Right ventricle myocardium superior (tissue), 1 donor: Measurements from ENCODE around the gene KRTAP3-3. TPM values are rescaled to one million over a fixed set of nuclear protein-coding genes. Genes with fewer than 3 reads are reported as not detected.
"Not testable (repeated sequence)": the region's sequence is repeated elsewhere in the genome, so short reads cannot be mapped to it uniquely, and the experiment has no call there.

Experiments
- ATAC-seq: fragments of 200-7000 bp; cut with Tn5 transposase; one replicate; pipeline ENCODE4 v1.9.1; 2020; ENCODE audit warnings: mild to moderate bottlenecking; ENCODE audit not compliant: poor library complexity
- DNase-seq: peaks from one replicate; pipeline ENCODE4 v3.0.0-alpha.2; 2020
- intact Hi-C: fragments of 100-400 bp; cut with DNase I; formaldehyde crosslinking; loops from one replicate; pipeline ENCODE4 v1.11.2; 2022
- total RNA-seq: library from RNA; stranded (reverse); fragmentation: NEBNext Ultra II Directional; extraction: Animal tissue kit (Norgen Biotek cat#: 25700); gene quantifications from one replicate; pipeline ENCODE4 v1.2.1, GENCODE V29; 2021
- donor health status: DM: no; HTN: yes; CAD: no; lungs with severe emphysema.

The KRTAP3-3 gene
- total RNA-seq, 1 donor from 2014 or later, result not detected

DNA sequence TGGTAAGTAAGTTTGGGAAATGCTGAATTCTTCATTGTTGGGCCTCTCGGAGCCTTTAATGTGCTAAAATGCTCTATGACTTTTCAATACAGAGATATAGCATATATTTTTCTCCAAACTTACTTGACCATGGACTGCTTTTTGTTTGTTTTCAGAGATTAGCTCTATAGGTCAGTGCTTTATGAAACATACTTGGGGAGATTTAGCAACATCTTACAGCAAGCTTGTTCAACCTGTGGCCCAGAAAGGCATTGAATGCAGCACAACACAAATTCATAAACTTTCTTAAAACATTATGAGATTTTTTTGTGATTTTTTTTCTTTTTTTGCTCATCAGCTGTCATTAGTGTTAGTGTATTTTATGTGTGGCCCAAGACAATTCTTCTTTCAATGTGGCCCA lies 16.0 kb upstream of the KRTAP3-3 start:
- intact Hi-C loops, result no loop called here
- ATAC-seq, result no peak
- no peak for DNase-seq

DNA sequence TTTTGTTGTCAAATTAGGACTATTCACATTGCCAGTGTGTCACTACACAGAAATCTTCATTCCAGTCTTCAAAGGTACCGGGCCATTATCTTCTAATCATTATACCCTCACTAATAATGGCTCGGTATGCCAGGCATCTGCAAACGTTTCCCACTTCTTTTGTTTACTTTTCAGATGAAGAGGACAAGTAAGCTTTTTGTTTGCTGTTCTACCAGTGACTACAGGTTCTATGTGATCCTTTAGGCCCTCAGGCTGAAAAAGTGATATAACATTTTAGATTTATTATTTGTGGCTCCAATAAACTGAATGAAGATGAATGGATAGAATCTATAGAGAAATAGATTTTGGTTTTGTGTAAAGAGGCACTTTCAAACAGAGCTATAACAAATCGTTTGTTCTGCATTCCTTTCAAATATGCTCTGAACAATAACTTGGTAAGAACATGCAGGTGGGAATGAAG lies 15.4 kb upstream of the KRTAP3-3 start:
- intact Hi-C loops, result no loop called here
- no peak for DNase-seq
- ATAC-seq, result no peak

DNA sequence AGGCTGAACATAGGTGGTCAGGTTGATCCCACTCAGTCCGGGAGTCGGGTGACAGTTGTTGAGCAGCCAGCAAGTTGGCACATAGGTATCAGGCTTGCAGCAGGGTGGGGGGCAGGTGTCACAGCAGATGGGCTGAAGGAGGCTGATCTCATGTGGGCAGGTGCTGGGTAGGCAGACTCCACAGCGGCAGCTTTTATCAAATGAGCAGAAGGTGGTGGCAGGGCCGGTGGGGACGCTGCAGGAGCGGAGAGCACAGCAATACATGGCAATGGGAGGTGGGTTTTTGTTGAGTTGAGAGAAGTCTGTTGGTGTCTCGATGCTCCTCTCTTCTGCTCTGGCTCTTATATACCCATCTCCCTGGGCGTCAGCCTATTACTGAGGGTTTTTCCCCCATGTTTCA lies 14.8 kb upstream of the KRTAP3-3 start, which contains the start of gene KRTAP3-1:
Gene KRTAP3-1, minus strand, starts transcription at position 318 of the 400 bp plus-strand sequence. Its CDS starts 54 bp downstream, at position 264.
- DNase-seq, result no peak
- ATAC-seq, result no peak
- intact Hi-C loops, result no loop called here

DNA sequence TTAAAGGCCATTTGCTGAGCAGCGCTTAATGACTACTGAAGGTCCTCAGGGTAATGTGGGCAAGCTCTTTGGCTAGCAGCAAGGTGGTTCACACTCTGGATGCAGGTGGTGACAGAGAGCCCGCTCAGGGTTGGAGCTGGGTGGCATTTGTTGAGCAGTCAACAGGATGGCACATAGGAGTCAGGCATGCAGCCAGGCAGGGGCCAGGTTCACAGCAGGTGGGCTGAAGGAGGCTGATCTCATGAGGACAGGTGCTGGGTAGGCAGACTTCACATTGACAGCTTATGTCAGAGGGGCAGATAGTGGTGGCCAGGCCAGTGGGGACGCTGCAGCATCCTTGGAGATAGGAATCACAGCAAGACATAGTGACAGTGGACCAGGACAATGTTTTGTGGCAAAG lies 10.4 kb upstream of the KRTAP3-3 start:
- DNase-seq (no peak), ATAC-seq (no peak)
- intact Hi-C loops, result no loop called here

DNA sequence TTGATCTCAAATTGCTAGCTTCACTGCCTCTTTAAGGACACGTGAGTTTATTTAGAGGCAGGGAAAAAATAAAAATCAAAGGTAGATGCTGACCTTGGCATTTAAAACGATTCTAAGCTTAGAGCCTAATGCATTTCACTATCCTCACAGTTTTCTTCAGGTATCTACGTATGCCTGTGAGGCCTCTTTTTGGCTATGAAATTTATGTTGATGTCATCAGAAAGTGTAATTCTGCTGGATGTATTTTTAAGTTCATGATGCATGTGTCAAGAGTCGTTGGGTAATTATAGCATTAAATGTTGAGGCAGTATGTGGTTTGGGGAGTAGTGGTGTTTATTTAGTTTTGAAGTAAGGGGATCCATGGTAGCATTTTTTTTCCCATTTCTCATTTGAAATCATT lies 10.0 kb upstream of the KRTAP3-3 start:
- DNase-seq (no peak), ATAC-seq (no peak)
- intact Hi-C loops, result no loop called here

DNA sequence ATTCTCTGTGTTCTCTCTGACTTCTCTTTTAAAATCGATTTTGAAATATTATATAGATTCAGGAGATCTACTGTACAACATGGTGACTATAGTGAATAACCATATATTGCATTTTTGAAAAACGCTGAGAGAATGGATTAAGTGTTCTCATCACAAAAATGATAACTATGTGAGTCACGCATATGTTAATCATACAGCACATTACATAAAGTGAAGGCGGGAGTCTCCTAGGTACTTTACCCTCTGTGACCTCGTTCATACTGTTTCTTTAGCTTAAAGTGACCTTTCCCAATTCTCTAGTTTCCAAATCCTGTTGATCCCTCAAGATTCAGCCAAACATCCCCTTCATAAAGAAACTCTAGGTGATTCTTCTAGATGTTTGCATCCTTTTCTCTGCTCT lies 8.8 kb upstream of the KRTAP3-3 start:
- intact Hi-C loops, result no loop called here
- ATAC-seq (no peak), DNase-seq (no peak)

DNA sequence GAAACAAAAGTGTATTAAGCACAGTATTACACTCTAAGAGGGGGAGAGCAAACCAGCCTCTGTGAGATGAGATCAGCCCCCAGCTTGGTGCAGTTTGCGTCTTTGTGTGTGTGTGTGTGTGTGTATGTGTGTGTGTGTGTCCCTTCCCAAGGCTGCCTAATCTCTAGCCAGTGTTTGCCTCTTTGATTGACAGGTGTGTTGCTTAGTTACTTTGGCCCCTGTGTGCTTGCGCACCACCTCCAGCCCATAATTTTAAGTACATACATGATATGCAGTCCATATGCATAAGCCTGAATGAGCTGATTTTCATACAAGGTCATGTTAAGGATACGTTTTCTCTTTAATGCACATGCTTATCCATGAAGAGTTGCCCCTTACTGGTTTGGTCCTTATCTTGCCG lies 7.8 kb upstream of the KRTAP3-3 start:
- no peak for ATAC-seq
- intact Hi-C loops, result no loop called here
- DNase-seq, result no peak

DNA sequence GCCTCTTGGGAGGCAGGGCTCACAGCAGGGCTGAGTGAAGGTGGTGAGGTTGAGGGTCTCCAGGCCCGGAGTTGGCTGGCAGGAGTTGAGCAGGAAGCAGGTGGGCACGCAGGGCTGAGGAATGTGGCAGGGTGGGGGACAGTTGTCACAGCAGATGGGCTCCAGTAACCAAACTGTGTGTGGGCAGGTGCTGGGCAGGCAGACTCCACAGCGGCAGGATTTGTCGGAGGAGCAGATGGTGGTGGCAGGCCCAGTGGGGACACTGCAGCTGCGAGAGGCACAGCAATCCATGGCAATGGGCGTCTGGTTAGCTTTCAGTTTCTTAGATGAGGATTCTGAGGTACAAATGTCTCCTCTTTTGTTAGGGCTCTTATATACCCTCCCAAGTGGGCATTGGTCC lies 5.6 kb upstream of the KRTAP3-3 start, which contains the start of gene KRTAP3-2:
Gene KRTAP3-2, minus strand, starts transcription at position 344 of the 400 bp plus-strand sequence. Its CDS starts 53 bp downstream, at position 291.
- ATAC-seq, DNase-seq, intact Hi-C loops: not testable (repeated sequence)

DNA sequence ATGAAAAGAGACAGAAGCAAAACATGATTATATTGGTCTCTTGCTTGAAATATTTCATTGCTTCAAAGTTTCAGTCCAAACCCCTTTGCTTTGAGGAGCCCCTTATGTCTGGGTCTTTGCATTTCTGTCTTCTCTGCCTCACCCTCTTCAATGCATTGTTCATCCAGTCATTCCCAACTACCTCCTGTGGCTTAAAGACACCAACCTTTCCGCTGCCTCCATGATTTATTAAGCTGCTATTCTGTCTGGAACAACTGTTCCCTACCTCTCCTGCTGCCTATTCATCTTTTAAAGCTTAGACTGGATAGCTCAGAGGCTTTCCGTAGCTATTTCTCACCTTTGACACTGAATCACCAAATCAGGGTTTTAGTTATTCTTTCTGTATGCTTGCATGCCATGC lies 3.4 kb upstream of the KRTAP3-3 start:
- DNase-seq, result no peak
- ATAC-seq, result no peak
- intact Hi-C loops, result no loop called here

DNA sequence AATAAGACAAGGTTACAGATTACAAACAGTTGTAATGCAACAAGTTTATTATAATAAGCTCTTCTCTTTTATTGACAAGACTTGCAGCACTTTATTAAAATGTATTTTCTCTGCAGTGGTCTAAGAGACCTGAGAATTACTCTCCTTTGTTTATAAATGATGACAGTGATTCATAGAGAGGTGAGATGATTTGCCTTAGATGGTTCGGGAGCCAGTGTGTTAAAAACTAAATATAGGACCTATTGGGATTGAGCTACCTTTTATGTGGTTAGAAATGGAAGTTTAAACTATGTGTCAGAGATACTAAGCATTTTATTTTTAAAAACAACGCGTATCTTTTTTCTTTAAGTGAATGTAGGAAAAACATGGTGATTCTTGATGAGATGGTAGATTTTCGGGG lies 2.9 kb upstream of the KRTAP3-3 start:
- DNase-seq (no peak), ATAC-seq (no peak)
- intact Hi-C loops, result no loop called here

DNA sequence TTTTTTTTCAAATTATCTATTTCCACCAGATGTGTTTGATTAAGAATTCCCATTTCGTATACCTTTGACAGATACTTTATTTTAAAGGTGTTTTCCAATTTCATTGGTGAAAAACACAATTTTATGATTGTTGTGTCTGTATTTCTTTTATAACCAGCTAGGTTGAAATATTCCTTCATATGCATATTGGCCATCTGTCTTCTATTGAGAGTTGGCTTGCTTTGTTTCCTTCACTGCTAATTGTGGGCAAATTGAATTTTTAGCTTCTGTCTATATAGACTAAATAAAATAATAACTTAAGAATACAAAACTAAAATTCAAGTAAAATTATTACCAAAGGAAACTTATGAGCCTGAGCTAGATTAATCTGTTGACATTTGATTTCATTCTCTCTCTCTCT lies 1.2 kb upstream of the KRTAP3-3 start:
- intact Hi-C loops, result no loop called here
- ATAC-seq (no peak), DNase-seq (no peak)

DNA sequence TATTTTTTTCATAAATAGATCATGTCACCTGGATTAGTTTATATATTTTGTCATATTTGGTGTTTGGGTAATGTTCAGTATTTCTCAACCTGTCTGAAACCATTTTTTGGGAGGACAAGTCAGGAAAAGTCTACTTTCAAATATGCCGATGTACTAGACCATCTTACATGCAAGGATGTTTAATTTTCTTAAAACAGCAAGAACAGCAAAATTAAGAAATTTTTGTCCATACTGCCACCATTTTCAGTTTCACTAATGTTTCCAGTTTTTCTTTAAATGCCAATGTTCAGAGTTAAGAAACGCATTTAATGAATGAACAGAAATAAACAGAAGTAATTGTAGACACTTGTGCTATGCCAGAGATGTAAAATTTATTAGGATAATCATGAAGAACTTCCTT lies 880 bp downstream of the KRTAP3-3 start:
- intact Hi-C loops, result no loop called here
- ATAC-seq, result no peak

DNA sequence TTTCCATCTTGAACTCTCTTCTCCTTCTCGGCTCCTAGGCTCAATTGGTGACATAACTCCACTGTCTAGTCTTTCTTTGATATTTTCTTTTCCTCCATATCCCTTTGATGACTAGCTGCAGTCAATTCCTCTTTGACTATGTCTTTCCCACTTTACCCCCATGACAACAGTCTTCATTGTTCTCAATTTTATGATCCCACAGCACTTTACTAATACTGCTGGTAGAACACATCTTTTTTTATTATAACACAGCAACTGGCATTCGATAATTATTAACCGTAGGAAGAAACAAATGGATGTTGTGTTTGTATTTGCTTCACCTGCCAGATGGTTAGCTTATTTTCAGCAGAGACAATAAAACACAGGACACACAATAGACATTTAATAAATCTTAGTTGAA lies 1.3 kb downstream of the KRTAP3-3 start:
- DNase-seq, result no peak
- intact Hi-C loops, result no loop called here
- ATAC-seq, result no peak

More for the DNA sequence above, 880 bp downstream of the KRTAP3-3 start:
- DNase-seq, result no peak

DNA sequence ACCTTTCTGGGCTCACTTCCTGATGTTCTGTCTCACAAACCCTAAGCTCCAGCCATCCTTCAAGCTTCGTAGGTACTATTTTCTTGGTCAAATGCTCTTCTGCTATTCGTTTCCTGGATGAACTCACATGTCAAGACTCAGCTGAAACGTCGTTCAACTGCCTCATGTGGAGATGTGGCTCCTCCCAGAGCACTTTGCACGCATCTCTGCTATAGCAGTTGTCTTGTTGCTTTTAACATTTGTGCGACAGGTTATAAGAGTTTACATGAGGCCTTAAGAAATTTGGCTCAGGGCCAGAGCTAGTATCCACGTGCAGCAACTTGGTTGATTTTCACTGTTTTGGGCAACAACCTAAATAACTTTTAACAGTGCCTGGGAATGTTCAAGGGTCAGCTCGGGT lies 7.0 kb downstream of the KRTAP3-3 start:
- intact Hi-C loops, result no loop called here
- ATAC-seq, result no peak
- DNase-seq, result no peak

DNA sequence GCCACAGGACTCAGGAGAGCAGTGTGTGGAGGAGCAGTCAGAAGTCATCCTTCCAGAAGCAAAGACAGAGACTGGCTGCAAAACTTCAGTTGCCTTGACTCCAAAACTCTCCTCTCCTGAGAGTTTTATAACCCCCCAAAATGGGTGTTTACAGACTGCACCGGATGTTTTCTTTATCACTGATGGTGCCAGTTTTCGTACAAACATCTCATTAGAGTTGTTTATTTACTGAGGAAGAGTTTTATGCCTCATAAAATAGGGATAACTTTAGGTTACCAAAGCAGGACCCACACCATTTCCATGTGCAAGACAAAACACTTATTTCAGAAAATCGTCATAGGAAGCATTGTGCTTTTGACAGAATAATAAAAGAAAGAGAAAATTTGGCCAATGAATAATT lies 9.7 kb downstream of the KRTAP3-3 start, which contains the start of gene KRT40:
Gene KRT40, minus strand, starts transcription at position 101 of the 400 bp plus-strand sequence. Its CDS starts 53 bp downstream, at position 48.
- ATAC-seq (no peak), DNase-seq (no peak)
- intact Hi-C loops, result no loop called here

DNA sequence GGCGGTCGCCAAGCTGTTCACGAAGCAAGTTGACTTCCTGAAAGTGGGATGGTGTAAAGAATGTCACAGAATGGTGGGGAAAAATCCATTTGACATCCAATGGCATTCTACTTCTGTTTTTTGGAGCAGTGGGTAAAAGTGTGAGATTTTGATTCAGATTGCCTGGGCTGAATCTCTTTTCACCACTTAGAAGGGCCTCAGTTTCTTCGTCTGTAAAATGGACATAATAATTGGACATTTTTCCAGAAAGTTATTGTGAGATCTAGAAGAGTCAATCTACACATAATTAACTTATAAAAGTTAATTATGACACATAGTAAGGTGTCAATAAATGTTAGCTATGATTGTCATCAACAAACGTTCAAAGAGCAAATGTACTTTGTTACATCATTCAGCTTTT lies 12.8 kb downstream of the KRTAP3-3 start:
- intact Hi-C loops, result no loop called here
- ATAC-seq, result no peak
- DNase-seq, result no peak

DNA sequence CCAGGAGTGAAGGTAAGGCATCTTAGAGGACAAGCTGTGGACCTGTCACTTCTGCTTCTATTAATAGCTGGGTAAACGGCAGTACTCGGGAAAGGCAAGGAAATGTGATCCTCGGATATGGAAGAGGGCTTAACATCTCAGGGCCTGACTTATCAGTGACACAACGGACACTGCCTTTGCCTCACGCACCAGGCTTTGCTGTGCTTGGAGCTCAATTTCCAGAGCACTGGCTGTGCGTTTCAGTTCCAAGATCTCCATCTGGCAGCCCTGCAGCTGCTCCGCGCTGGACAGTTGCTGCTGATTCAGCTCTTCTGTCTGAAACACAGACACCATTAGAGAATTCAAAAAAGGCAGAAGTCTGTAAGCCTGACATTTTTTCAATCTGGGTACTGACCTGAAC lies 13.4 kb downstream of the KRTAP3-3 start:
- ATAC-seq (no peak), DNase-seq (peak; percentile 47)
- intact Hi-C loops, result no loop called here

DNA sequence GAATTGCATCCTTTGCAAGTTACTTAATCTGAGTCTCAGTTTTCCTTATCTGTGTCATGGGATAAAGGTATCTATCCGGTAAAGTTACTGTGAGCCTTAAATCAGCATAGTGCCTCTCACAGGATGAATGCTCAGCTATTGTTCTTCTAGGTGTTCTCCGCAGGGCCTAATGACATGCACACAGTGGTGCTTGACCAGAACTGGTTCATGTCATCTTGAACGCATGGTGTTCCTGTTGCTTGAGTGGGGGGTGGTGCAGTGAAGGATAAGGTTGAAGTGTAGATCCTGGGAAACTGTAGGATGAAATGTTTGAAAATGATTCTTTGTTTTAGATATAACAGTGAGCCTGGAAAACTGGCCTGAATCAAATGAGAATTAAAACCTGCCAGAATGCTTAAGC lies 13.8 kb downstream of the KRTAP3-3 start:
- intact Hi-C loops, result no loop called here
- ATAC-seq (no peak), DNase-seq (no peak)

DNA sequence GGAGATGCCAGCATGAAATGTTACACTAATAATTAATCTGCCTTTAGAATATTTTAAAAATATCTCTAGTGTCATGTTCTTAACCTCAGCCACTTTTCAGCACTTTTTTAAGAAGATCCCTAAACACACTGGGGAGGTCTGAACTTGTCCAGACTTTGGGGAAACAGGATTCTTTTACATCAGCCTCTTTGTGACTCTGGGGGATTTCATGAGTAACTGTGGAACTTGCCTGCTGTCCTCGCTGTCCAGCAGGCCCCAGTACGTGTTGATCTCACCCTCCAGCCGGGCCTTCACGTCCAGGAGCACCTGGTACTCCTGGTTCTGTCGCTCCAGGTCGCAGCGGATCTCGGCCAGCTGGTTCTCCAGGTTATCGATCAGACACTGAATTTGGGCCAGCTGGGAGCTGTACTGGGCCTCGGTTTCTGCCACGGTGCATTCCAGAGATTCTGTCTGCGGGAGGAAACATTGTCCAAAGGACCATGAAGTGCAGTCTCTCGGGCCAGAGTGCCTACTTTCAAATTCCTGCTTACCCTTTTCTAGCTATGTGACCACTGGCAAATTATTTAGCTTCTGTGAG lies 15.3 kb downstream of the KRTAP3-3 start:
- intact Hi-C loops, result no loop called here
- DNase-seq (no peak), ATAC-seq (no peak)

DNA sequence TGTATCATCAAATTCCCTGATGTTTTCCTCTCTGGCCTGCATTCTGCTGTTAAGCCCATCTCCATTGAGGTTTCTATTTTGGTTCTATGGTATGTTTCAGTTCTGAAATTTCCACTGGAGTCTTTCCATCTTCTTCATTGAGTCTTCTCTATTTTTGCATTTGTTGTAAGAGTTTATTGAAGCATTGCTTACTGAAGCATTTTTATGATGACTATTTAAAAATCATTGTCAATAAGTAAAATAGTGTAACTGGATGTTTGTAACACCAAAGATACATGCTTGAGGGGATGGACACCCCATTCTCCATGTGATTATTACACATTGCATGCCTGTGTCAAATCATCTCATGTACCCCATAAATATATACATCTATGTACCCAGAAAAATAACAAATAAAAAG lies 18.4 kb downstream of the KRTAP3-3 start:
- DNase-seq (no peak), ATAC-seq (no peak)
- intact Hi-C loops, result no loop called here

DNA sequence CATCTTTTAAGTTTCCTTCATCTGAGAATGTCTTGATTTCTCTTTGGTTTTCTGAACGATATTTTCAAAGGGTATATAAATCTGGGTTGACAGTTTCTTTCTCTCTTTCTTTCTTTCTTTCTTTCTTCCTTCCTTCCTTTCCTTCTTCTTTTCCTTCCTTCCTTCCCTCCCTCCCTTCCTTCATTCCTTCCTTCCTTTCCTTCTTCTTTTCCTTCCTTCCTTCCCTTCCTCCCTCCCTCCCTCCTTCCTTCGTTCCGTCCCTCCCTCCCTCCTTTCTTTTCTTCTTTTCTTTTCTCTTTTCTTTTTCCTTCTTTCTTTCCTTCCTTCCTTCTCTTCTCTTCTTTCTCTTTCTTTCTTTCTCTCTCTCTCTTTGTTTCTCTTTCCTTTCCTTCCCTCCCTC lies 19.6 kb downstream of the KRTAP3-3 start:
- DNase-seq (no peak), ATAC-seq (no peak)
- intact Hi-C loops, result no loop called here
